Vagina (tissue), 2 donors: ENCODE measurements around the gene WDTC1.

ENCODE experiments used
- POLR2A ChIP-seq, 2 donors: fragments of 450-650 bp; IDR thresholded peaks; one replicate each; pipeline ENCODE4 v1.6.1; 2017; ENCODE audit warnings: antibody characterized with exemption in 2 of 2, mild to moderate bottlenecking in 2 of 2, moderate library complexity in 2 of 2
- TF ChIP-seq, protein P1 (sequence below), 3 experiments: fragments of 450-650 bp in 2 of 3; fragments of 200-600 bp in 1 of 3; sonication (generic) in 1 of 3; IDR thresholded peaks; one replicate each; pipeline ENCODE4 v1.5.1; 2017 to 2019; ENCODE audit warnings: antibody characterized with exemption in 3 of 3, mild to moderate bottlenecking in 2 of 3, moderate library complexity in 2 of 3

DNA sequence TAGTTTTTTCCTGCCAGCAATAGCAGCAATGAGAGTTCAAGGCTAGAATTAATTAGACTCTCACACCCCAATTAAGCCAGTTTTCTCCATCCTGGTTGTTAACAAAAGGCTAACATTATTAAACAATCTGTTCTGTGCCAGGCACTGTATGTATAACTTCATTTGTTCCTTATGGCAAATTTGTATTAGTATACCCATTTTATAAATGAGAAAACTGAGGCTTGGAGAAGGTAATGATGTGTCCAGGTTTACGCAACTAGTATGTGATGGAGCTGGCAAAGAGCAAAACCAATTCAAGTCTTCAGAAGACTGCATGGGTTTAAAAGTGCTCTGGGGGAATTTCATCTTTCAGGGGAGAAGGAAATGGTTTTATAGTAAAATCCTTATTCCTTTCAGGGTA lies 41.2 kb upstream of the WDTC1 start:
- TF ChIP-seq, protein P1, sequence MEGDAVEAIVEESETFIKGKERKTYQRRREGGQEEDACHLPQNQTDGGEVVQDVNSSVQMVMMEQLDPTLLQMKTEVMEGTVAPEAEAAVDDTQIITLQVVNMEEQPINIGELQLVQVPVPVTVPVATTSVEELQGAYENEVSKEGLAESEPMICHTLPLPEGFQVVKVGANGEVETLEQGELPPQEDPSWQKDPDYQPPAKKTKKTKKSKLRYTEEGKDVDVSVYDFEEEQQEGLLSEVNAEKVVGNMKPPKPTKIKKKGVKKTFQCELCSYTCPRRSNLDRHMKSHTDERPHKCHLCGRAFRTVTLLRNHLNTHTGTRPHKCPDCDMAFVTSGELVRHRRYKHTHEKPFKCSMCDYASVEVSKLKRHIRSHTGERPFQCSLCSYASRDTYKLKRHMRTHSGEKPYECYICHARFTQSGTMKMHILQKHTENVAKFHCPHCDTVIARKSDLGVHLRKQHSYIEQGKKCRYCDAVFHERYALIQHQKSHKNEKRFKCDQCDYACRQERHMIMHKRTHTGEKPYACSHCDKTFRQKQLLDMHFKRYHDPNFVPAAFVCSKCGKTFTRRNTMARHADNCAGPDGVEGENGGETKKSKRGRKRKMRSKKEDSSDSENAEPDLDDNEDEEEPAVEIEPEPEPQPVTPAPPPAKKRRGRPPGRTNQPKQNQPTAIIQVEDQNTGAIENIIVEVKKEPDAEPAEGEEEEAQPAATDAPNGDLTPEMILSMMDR (IDR thresholded peaks at IDR 0.05), result no peak
- no peak for TF ChIP-seq POLR2A (IDR thresholded peaks at IDR 0.05)
